GM18498 (cell line): ENCODE measurements around the gene METAP1.
"Not testable (repeated sequence)": the region's sequence is repeated elsewhere in the genome, so short reads cannot be mapped to it uniquely, and the experiment has no call there.

ENCODE experiments used
- ATAC-seq: cut with Tn5 transposase; IDR thresholded peaks from one replicate; pipeline ENCODE4 v1.9.1; 2021; ENCODE audit warnings: mild to moderate bottlenecking, moderate library complexity; ENCODE audit not compliant: unreplicated experiment

The METAP1 gene

DNA sequence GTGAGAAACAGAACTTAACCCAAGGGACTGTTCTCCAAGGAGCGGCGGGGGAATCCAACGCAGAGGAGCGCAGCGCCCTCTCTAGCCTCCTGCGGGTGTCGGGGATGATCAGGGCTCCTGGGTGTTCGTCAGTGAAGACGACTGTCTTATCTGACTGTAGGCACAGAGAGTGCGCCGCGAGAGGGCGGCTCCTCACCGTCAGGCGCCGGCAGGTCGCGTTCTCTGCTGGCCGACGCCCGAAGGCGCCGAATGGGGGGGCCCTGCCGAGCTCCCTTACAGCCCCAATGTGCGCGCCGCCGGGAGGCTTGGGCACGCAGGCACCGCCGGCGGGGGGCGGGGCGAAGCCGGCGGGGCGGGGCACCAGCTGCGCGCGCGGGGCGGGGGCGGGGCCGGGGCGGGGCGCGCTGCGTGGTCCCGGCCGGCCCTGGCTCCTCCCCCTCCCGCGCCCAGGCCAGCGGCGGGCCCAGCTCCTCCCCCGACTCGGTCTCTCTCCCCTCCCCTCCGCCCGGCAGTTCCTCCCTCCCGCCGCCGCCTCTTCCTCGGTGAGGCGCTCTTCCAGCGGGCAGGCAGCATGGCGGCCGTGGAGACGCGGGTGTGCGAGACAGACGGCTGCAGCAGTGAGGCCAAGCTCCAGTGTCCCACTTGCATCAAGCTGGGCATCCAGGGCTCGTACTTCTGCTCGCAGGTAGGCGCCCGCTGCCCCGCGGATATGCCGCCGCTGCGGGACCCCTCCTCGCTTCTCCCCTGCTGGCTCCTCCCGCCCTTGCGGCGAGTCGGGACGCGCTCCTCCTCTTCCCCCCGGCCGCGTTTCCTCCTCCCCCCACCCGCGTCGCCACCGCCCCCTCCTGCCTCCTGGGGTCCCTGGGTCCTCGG lies at the start of gene METAP1:
METAP1 (plus strand) TSS at position 539 of the 873 bp plus-strand sequence; CDS start at position 572, 33 bp downstream.
- peak; percentile 92 for ATAC-seq

DNA sequence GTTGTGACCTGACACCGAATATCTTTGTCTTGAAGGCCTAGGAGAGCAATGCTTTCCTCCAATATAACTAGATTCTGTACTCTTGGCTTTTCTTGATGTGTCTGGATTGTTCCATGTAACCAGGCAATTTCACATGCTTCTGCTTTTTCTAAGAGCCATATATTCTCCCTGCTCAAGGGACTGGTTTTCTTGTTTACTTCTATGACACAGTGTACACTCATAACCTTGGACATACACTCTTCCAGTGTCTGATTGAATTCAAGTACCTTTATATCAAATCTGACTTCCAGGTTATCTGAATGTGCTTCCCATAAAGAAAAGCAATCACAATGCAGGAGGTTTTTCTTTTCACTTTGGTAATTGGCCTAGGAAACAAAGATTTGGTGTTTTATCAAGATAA lies 49.2 kb upstream of the METAP1 start:
- no peak for ATAC-seq

- no peak for ATAC-seq
These were observed 44.6 kb upstream of the METAP1 start for GRCh38 chr4:98950925-98951324.

DNA sequence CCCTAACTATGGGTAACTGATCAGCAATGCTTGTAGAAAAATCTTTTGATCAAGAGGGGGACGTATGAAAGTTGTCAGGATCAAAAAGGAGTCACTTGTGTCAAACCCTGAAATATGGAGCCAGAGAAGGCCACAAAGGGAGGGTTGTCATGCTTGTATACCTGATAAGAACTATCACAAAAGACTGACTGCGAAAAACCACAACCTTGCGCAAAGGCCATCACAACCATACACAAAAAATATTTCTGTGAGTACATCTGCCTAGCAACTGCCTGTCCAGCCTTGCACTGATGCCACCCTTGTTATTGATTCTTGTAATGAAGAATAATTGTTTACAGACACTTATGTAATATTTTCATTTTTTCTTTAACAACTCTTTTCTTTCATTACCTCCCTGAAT lies 43.8 kb upstream of the METAP1 start:
- no peak for ATAC-seq

DNA sequence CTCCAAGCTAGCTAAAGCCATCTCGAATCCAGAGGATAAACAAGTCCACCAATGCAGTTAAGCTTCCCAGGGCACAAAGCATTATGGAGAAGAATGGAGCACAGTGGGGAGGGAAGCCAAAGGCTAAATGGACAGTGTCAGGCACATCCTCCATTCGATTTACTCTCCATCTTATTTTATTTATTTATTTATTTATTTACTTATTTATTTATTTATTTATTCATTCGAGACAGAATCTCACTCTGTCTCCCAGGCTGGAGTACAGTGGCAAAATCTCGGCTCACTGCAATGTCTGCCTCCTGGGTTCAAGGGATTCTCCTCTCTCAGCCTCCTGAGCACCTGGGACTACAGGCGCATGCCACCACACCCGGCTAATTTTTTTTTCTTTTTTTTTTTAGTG lies 40.3 kb upstream of the METAP1 start:
- no peak for ATAC-seq

DNA sequence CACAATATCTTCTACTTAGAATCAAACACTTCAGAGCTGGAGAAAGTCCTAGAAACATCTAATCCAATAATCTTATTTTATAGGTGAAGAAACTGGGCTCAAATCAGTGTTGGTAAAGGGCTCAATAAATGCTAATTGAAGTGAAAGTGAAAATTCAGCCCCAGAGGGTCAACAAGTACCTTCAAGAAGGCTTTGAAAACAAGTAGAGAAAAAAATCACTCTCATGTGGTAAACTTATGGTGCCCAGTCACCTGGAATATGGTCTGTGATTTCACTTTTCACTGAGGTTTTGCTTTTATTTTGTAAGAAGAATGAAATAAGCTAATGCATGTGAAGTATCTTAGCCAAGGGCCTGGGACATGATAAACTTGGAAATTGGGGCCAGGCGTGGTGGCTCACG lies 37.5 kb upstream of the METAP1 start:
- ATAC-seq: peak; percentile 76

DNA sequence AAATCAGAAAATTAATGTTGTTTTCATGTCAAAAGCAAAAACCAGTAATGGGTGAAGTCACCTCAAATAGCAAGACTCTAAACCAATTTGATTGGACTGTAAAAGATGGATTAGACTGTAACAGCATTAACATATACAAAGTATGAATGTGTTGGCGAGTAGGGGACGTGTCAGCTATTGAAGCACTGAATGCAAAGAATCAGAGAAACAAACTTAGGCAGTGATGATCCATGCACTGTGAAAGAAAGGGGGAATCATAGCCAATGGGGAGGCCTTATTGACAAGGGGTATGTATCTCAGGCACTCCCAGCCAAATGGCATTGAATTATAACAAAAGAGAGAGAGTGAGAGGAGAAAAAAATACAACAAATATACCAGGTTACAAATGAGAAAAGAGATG lies 36.1 kb upstream of the METAP1 start:
- no peak for ATAC-seq

DNA sequence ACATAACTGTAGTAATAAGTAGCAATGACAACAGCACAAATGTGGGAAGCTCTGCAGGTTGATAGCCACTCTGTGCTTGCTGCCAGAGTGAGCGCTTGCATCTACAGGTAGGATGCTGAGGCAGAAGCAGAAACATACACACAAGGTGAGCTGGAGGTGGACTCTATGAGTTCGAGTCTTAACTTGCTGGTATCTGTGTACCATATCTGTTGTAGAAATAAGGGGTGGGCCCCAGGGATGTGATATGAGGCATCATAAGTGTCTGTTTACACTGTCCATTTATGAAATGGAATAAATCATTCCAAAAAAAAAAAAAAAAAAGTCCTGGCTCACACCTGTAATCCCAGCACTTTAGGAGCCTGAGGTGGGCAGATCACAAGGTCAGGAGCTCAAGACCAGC lies 33.8 kb upstream of the METAP1 start:
- ATAC-seq: no peak

GRCh38 chr4:98963538-98964433 lies 31.7 kb upstream of the METAP1 start:
- ATAC-seq: no peak

- ATAC-seq: no peak
These were observed 28.6 kb upstream of the METAP1 start for GRCh38 chr4:98966926-98967325.

DNA sequence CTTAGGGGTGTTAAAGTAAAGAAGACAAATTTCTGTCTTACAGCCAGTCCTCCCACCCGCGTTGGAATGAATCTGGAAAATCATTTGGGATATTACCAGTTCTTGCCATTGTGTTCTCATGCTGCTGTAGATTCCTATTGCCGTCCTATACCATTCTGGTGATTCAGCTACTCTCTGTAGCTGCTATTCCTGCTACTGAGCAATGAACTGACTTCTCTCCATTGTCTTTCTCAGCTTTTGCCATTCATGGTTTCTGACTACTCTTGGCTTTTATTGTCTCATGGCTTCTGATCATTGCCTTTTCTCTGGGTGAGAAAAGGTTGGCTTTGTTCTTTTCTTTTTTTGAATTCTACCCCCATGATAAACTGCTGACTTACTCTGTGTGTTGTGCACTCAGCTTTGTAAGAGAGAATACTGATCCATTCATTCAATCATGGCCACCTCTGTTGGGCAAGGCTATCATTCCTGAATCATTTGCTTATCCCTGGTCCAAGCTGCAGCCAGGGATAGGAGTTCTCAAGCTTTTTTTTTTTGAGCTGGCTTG lies 27.7 kb upstream of the METAP1 start:
- no peak for ATAC-seq

DNA sequence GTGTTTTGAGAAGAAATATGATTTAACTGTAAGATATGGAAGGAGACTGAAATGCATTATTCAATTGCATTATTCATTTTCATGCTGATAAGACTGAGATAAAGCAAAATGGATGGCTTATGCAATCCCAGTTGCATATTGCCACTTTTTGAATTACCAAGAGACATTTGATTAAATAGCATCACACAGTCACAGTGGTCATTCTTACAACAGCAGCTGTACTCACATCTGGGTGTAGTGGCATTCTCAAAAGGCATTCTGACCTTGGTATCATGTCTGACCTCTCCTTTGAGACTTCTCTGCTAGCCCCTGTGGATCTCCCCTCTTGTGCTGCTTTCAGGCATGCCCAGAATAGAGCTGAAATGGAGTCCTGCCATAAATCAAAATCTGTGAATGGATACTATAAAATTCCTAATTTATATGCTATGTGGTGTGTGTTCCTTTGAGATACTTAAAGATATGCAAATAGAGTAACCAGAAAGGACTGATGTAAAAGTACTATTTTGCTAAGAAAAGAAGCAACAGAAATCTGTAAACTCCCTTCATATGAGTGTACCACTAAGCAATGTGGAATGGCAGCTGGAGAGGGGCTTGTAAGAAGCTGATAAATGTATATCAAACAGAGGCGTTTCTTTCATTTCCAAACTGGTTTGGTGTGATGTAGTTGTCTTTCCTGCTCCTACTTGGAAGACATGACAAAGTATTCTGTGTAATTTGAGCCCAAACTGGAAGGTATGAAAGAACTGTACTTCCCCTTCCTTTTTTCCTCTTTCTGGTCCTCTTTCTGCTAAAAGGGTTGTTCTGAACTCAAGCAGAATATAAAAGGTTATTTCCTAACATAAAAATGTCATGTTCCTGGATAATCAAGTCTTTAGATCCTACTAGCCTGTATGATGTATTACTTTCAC lies 25.4 kb upstream of the METAP1 start:
- no peak for ATAC-seq

DNA sequence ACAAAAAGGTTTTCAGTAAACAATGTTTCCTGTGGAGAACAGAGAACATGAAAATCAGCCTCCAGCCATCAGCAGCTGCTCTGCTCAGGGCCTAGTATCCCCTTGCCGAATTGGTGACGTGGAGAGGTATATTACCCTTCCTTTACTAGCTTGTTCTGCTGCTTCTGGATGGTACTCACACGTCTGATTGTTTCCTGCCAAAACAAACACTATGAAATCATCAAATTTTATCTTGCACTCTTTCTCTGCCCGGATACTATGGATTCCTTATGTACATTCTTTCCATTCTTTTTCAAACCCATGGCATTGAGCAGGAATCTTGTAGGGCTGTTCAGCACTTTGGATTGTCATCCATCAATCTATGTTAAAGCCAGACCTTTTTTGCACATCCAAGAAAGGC lies 18.8 kb upstream of the METAP1 start:
- ATAC-seq: no peak

DNA sequence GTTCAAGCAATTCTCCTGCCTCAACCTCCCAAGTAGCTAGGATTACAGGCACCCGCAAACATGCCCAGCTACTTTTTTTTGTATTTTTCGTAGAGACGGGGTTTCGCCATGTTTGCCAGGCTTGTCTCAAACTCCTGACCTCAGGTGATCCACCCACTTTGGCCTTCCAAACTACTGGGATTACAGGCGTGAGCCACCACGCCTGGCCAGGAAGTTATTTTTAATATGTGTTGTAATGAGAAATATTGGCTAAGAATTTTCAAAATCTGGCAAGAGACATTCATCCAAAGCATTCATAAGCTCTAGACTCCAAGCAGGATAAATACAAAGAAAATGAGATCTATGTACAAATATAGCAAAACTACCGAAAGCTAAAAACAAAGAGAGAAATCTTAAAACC lies 18.0 kb upstream of the METAP1 start:
- ATAC-seq: no peak

- no peak for ATAC-seq
These were observed 7.8 kb upstream of the METAP1 start for GRCh38 chr4:98987720-98988119.

DNA sequence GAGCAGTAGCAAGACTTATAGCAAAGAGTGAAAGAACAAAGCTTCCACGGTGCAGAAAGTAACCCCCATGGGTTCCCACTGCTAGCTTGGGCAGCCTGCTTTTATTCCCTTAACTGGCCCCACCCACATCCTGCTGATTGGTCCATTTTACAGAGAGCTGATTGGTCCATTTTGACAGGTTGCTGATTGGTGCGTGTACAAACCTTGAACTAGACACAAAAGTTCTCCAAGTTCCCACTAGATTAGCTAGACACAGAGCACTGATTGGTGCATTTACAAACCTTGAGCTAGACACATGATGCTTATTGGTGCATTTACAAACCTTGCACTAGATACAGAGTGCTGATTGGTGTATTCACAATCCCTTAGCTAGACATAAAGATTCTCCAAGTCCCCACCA lies 2.7 kb upstream of the METAP1 start:
- not testable (repeated sequence) for ATAC-seq

DNA sequence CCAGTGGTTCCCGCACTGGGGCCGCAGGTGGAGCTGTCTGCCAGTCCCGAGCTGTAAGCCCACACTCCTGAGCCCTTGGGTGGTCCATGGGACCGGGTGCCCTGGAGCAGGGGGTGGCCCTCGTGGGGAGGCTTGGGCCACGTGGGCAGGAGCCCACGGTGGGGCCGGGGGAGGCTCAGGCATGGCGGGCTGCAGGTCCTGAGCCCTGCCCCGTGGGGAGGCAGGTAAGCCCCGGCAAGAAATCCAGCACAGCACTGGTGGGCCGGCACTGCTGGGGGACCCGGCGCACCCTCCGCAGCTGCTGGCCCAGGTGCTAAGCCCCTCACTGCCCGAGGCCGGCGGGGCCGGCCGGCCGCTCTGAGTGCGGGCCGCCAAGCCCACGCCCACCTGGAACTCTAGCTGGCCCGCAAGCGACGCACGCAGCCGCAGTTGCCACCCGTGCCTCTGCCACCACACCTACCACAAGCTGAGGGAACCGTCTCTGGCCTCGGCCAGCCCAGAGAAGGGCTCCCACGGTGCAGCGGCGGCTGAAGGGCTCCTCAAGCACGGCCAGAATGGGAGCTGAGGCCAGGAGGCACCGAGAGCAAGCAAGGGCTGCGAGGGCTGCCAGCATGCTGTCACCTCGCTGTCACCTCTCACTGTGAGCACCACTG lies 2.0 kb upstream of the METAP1 start:
- ATAC-seq: no peak

DNA sequence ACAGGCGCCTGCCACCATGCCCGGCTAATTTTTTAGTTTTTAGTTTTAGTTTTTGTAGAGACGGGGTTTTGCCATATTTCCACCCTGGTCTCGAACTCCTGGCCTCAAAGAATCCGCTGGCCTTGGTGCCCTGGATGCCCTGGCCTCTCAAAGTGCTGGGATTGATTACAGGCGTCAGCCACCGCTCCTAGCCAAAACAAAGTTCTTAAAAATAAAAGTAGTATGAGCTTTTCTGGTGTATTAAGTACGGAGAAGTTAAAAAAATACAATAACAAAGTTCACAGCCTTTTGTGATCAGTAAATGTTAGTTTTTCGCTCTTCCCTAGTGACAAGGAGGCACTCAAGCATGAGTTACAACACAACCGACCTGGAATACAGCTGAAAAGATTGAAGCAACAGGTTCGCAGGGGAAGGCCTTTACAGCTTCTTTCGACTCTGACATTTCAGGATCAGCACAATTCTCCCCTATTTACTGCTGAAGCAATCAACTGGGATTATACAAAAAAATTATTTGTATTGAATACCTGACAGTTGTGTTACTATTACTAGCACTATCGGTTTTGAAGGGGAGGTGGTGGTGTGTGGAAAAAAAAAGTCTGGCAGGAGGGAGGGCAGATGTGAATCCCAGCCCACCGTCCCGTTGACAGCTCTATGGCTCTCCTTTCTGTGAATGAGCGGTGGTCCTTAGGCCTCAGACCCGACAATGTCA lies 893 bp upstream of the METAP1 start:
- ATAC-seq: no peak

DNA sequence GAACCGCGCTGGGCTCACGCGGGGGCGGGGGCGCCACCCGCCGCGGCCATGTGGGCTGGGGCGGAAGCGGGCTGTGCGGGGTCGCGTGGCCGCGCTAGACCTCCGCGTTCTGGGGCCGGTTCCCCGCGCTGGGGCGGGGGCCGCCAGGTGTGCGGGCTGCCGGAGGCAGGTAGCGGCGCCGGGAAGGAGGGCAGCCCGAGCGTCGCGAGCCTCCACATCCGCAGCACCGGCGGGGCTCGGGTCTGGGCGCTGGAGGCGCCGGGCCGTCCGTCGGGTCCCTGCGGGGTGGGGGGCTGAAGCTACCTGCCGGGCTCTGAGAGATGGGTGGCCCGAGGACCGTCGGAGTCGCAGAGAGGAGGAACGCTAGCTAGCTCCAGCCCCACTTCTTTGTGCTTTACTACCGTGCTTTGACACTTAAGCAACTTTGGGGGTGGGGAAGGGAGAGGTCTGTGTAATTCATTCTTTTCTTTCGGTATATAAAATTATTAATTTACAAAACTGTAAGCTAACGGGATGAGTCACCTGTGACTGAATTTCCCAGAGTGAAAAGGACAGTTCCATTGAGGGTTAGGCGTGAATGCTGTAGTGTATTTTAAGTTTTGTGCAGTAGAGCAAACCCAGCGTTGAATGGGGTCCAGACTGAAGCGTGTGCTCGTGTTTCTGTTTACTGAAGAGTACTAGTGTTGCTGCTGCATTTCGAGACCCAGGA lies 689 bp downstream of the METAP1 start:
- ATAC-seq: peak; percentile 27
